WTC11 (cell line): ENCODE results near the gene RAB6A. TPM values are rescaled to one million over a fixed set of nuclear protein-coding genes. Genes with fewer than 3 reads are reported as not detected.

Experiments
- ARID4B ChIP-seq: sonication (generic); formaldehyde crosslinking; IDR thresholded peaks from 2 replicates; pipeline ENCODE4 v1.8.0; 2023; ENCODE audit warnings: missing genetic modification reagents, mild to moderate bottlenecking, borderline replicate concordance
- CREM ChIP-seq: sonication (generic); formaldehyde crosslinking; IDR thresholded peaks from 2 replicates; pipeline ENCODE4 v1.8.1; 2022; ENCODE audit warnings: mild to moderate bottlenecking, missing genetic modification reagents, moderate library complexity
- CTCF ChIP-seq: fragments of 200-600 bp; IDR thresholded peaks from 2 replicates; pipeline ENCODE4 v1.8.0; 2022; ENCODE audit warnings: antibody characterized with exemption
- E2F1 ChIP-seq: sonication (generic); formaldehyde crosslinking; IDR thresholded peaks from 2 replicates; pipeline ENCODE4 v1.8.0; 2022; ENCODE audit warnings: mild to moderate bottlenecking, missing genetic modification reagents
- E2F4 ChIP-seq: sonication (generic); formaldehyde crosslinking; IDR thresholded peaks from 2 replicates; pipeline ENCODE4 v1.8.1; 2022; ENCODE audit warnings: low read depth, mild to moderate bottlenecking, moderate library complexity, missing genetic modification reagents, borderline replicate concordance
- ETV6 ChIP-seq: sonication (generic); formaldehyde crosslinking; IDR thresholded peaks from 2 replicates; pipeline ENCODE4 v1.8.1; 2022; ENCODE audit warnings: mild to moderate bottlenecking, missing genetic modification reagents
- FOXP1 ChIP-seq: sonication (generic); formaldehyde crosslinking; IDR thresholded peaks from 2 replicates; pipeline ENCODE4 v1.8.0; 2022; ENCODE audit warnings: missing genetic modification reagents, mild to moderate bottlenecking, moderate library complexity, borderline replicate concordance
- HMGA2 ChIP-seq: fragments of 250-450 bp; sonication (Bioruptor Pico); IDR thresholded peaks from 2 replicates; pipeline ENCODE4 v1.4.0; 2021; ENCODE audit warnings: mild to moderate bottlenecking, moderate library complexity
- JAZF1 ChIP-seq: fragments of 250-450 bp; sonication (Bioruptor Pico); IDR thresholded peaks from 2 replicates; pipeline ENCODE4 v1.9.0; 2021; ENCODE audit warnings: moderate library complexity, mild to moderate bottlenecking, inconsistent platforms
- JUN ChIP-seq: sonication (generic); formaldehyde crosslinking; IDR thresholded peaks from 2 replicates; pipeline ENCODE4 v1.8.0; 2023; ENCODE audit warnings: mild to moderate bottlenecking, missing genetic modification reagents
- NFYB ChIP-seq: sonication (generic); formaldehyde crosslinking; conservative IDR thresholded peaks from 2 replicates; pipeline ENCODE4 v1.8.0; 2022; ENCODE audit warnings: low read depth, missing genetic modification reagents
- NR1H2 ChIP-seq: sonication (generic); formaldehyde crosslinking; IDR thresholded peaks from 2 replicates; pipeline ENCODE4 v1.9.0; 2021; ENCODE audit warnings: mild to moderate bottlenecking, moderate library complexity, missing genetic modification reagents
- SMAD3 ChIP-seq: sonication (generic); formaldehyde crosslinking; IDR thresholded peaks from 2 replicates; pipeline ENCODE4 v1.8.0; 2022; ENCODE audit warnings: missing genetic modification reagents, mild to moderate bottlenecking, borderline replicate concordance
- SMAD4 ChIP-seq: sonication (generic); formaldehyde crosslinking; IDR thresholded peaks from 2 replicates; pipeline ENCODE4 v1.8.0; 2022; ENCODE audit warnings: mild to moderate bottlenecking, missing genetic modification reagents
- STAT6 ChIP-seq: sonication (generic); formaldehyde crosslinking; conservative IDR thresholded peaks from 2 replicates; pipeline ENCODE4 v1.8.1; 2023; ENCODE audit warnings: mild to moderate bottlenecking, low read depth, missing genetic modification reagents, moderate library complexity
- TP53 ChIP-seq: sonication (generic); formaldehyde crosslinking; IDR thresholded peaks from 2 replicates; pipeline ENCODE4 v1.8.1; 2023; ENCODE audit warnings: mild to moderate bottlenecking, missing genetic modification reagents
- USF1 ChIP-seq: sonication (generic); formaldehyde crosslinking; IDR thresholded peaks from 2 replicates; pipeline ENCODE4 v1.8.0; 2022; ENCODE audit warnings: mild to moderate bottlenecking, missing genetic modification reagents
- ZMAT4 ChIP-seq: fragments of 250-450 bp; sonication (Bioruptor Pico); IDR thresholded peaks from 2 replicates; pipeline ENCODE4 v1.9.0; 2021; ENCODE audit warnings: mild to moderate bottlenecking
- ZNF138 ChIP-seq: sonication (generic); formaldehyde crosslinking; conservative IDR thresholded peaks from 2 replicates; pipeline ENCODE4 v1.8.1; 2022; ENCODE audit warnings: mild to moderate bottlenecking, moderate library complexity, missing genetic modification reagents
- ZNF396 ChIP-seq: fragments of 250-450 bp; sonication (Bioruptor Pico); IDR thresholded peaks from 2 replicates; pipeline ENCODE4 v1.8.0; 2021; ENCODE audit warnings: mild to moderate bottlenecking, moderate library complexity, borderline replicate concordance
- ZNF671 ChIP-seq: fragments of 250-450 bp; sonication (Bioruptor Pico); IDR thresholded peaks from 2 replicates; pipeline ENCODE4 v1.8.0; 2021; ENCODE audit warnings: mild to moderate bottlenecking
- total RNA-seq: library from RNA; stranded (reverse); gene quantifications from 3 replicates; pipeline ENCODE4 v1.2.3, GENCODE V29; 2021
- TF ChIP-seq, protein P1 (sequence below): sonication (generic); formaldehyde crosslinking; IDR thresholded peaks from 2 replicates; pipeline ENCODE4 v1.8.0; 2023; ENCODE audit warnings: missing genetic modification reagents
- TF ChIP-seq, protein P2 (sequence below): fragments of 250-450 bp; sonication (Bioruptor Pico); IDR thresholded peaks from 2 replicates; pipeline ENCODE4 v1.8.0; 2021; ENCODE audit warnings: mild to moderate bottlenecking

RAB6A gene
- total RNA-seq, 1 experiment from 2014 or later, result 107 TPM

GRCh38 chr11:73760679-73761402 lies at the start of gene RAB6A (continued):
- TF ChIP-seq STAT6 (CRISPR knock-in tag) (no peak), ZMAT4 (no peak), HMGA2 (CRISPR knock-in tag) (no peak), TP53 (CRISPR knock-in tag) (peak; percentile 28; the same call in 1 of the 2 replicates), CREM (CRISPR knock-in tag) (peak; percentile 82), SMAD4 (CRISPR knock-in tag) (no peak), FOXP1 (peak; percentile 66; the same call in 1 of the 2 replicates), NR1H2 (CRISPR knock-in tag) (no peak), JAZF1 (CRISPR knock-in tag) (no peak), ZNF138 (CRISPR knock-in tag) (no peak), JUN (no peak), SMAD3 (CRISPR knock-in tag) (peak; percentile 67; the same call in 1 of the 2 replicates), ZNF671 (no peak), CTCF (no peak), ETV6 (CRISPR knock-in tag) (peak; percentile 86), USF1 (no peak; the same call in 1 of the 2 replicates), ZNF396 (no peak), E2F1 (CRISPR knock-in tag) (no peak), NFYB (CRISPR knock-in tag) (peak; percentile 78), E2F4 (CRISPR knock-in tag) (no peak), ARID4B (CRISPR knock-in tag) (0 out of 2 replicates have a peak, but pooled peaks have one; percentile 52)
- TF ChIP-seq, protein P1, sequence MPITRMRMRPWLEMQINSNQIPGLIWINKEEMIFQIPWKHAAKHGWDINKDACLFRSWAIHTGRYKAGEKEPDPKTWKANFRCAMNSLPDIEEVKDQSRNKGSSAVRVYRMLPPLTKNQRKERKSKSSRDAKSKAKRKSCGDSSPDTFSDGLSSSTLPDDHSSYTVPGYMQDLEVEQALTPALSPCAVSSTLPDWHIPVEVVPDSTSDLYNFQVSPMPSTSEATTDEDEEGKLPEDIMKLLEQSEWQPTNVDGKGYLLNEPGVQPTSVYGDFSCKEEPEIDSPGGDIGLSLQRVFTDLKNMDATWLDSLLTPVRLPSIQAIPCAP (CRISPR knock-in tag), result peak; percentile 44; the same call in 1 of the 2 replicates
- TF ChIP-seq, protein P2, sequence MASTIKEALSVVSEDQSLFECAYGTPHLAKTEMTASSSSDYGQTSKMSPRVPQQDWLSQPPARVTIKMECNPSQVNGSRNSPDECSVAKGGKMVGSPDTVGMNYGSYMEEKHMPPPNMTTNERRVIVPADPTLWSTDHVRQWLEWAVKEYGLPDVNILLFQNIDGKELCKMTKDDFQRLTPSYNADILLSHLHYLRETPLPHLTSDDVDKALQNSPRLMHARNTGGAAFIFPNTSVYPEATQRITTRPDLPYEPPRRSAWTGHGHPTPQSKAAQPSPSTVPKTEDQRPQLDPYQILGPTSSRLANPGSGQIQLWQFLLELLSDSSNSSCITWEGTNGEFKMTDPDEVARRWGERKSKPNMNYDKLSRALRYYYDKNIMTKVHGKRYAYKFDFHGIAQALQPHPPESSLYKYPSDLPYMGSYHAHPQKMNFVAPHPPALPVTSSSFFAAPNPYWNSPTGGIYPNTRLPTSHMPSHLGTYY (CRISPR knock-in tag), result no peak
